Stomach (tissue), 9 donors: Measurements from ENCODE around the gene C17orf50. TPM values are rescaled to one million over a fixed set of nuclear protein-coding genes. Genes with fewer than 3 reads are reported as not detected.

Source experiments
- DNase-seq, 2 donors: peaks; one replicate each; pipeline versions ENCODE4 v3.0.0 to v3.0.0-alpha.2; 2013 to 2019
- H3K27ac ChIP-seq, 5 donors: fragments of 200-600 bp in 4 of 5; sonication (generic) in 4 of 5; one replicate each; pipeline ENCODE4 v1.5.1; 2013 to 2019; ENCODE audit warnings: mild to moderate bottlenecking in 1 of 5, moderate library complexity in 1 of 5
- H3K27me3 ChIP-seq, 3 donors: fragments of 200-600 bp; sonication (generic); one replicate each; pipeline ENCODE4 v1.5.1; 2017 to 2019; ENCODE audit warnings: mixed run types in 1 of 3
- H3K36me3 ChIP-seq, 4 donors: fragments of 200-600 bp; sonication (generic); 1 replicate in 3 of 4; 2 replicates in 1 of 4; pipeline ENCODE4 v1.5.1; 2016 to 2019
- H3K4me1 ChIP-seq, 4 donors: fragments of 200-600 bp; sonication (generic); one replicate each; pipeline ENCODE4 v1.5.1; 2016 to 2019
- H3K4me3 ChIP-seq, 4 donors: fragments of 200-600 bp; sonication (generic) in 3 of 4; one replicate each; pipeline ENCODE4 v1.5.1; 2016 to 2019; ENCODE audit warnings: mild to moderate bottlenecking in 1 of 4
- H3K9me3 ChIP-seq, 4 donors: fragments of 200-600 bp; sonication (generic); one replicate each; pipeline ENCODE4 v1.5.1; 2016 to 2019
- CTCF ChIP-seq, 7 experiments: fragments of 450-650 bp in 4 of 7; fragments of 200-600 bp in 3 of 7; sonication (generic) in 3 of 7; IDR thresholded peaks; one replicate each; pipeline ENCODE4 v1.5.1; 2016 to 2019; ENCODE audit warnings: antibody characterized with exemption in 7 of 7, control low read depth in 2 of 7, mild to moderate bottlenecking in 1 of 7
- EP300 ChIP-seq: sonication (generic); formaldehyde crosslinking; IDR thresholded peaks from one replicate; pipeline ENCODE4 v1.6.1; 2017; ENCODE audit warnings: antibody characterized with exemption
- POLR2A ChIP-seq, 4 donors: fragments of 450-650 bp; IDR thresholded peaks; one replicate each; pipeline ENCODE4 v1.6.1; 2016; ENCODE audit warnings: antibody characterized with exemption in 4 of 4, control low read depth in 2 of 4, mild to moderate bottlenecking in 1 of 4, moderate library complexity in 1 of 4
- POLR2AphosphoS5 ChIP-seq, 3 donors: sonication (generic); formaldehyde crosslinking; IDR thresholded peaks; one replicate each; pipeline ENCODE4 v1.6.1; 2016; ENCODE audit warnings: antibody characterized with exemption in 3 of 3
- WGBS, 5 donors: extraction: QIAGEN DNeasy Blood & Tissue Kit in 3 of 5; methylation state at CpG; one replicate each; pipeline versions ENCODE4 v1.1.5 to v1.1.7; 2013 to 2018; 5-methylcytosine and 5-hydroxymethylcytosine counted together
- intact Hi-C: fragments of 100-400 bp; cut with DNase I; formaldehyde crosslinking; loops from one replicate; pipeline ENCODE4 v1.15.1; 2023; ENCODE audit warnings: low total_unique reads
- polyA plus RNA-seq, 3 donors: library from polyadenylated mRNA; stranded (reverse); fragments of 200-250 nt; gene quantifications; one replicate each; pipeline ENCODE4 v1.2.3, GENCODE V29; 2013
- total RNA-seq, 5 donors: library from RNA; depleted of rRNA; stranded (reverse); fragments of >200 nt; gene quantifications; one replicate each; pipeline versions ENCODE4 v1.1.0 to v1.2.3, GENCODE V29; 2014 to 2016
- donor health status: healthy with polysubstance abuse.
- donor health status: Bipolar disorder and iron deficiency.
- donor health status: healthy.

C17orf50 gene
- total and polyA plus RNA-seq, 8 donors = not detected

GRCh38 chr17:35726953-35727460, 33.7 kb upstream of the C17orf50 start:
- H3K36me3 ChIP-seq = peaks cover 21 to 62% (median 59%) of the 10 kb centered on the region in 4 donors
- no peaks in the 10 kb centered on the region for H3K9me3 ChIP-seq
- H3K27ac ChIP-seq = peak overlapping the region in 2 of 5 donors; percentile 9 to 25
- no peak overlapping the region for H3K4me3 ChIP-seq
- H3K27me3 ChIP-seq = peaks cover 0 to 7% (median 0%) of the 10 kb centered on the region in 3 donors
- H3K4me1 ChIP-seq = peaks cover 8 to 32% (median 21%) of the 10 kb centered on the region in 4 donors
- intact Hi-C loops = no loop called here
- WGBS, 5 donors = 82 to 87% (median 84%) methylated on average over 5 of the region's 5 CpGs
- no peak for TF ChIP-seq POLR2AphosphoS5 (IDR thresholded peaks at IDR 0.05)
- TF ChIP-seq CTCF (IDR thresholded peaks at IDR 0.05) = no peak
- no peak for TF ChIP-seq EP300
- TF ChIP-seq POLR2A (IDR thresholded peaks at IDR 0.05) = no peak
- no peak for DNase-seq

DNA sequence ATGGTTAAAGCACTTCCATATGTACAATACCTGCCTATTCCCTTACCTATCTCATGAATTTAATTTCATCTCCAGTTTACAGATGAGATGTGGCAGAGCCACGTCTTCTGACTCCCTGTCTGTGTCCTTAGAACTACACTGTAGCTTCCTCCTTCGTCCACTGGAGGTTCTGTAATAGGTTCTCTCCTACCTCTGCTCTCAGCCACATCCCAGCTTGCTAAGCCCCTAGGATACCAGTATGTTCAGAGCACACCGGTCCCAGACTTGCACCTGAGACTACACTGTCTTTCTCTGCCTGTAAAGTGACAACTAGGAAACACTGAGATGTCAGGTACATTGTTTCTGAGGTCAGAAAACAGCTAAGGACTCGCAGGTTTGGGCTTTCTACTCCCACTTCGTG, 33.1 kb upstream of the C17orf50 start:
- H3K27me3 ChIP-seq = peaks cover 0 to 13% (median 0%) of the 10 kb centered on the region in 3 donors
- H3K36me3 ChIP-seq = peaks cover 21 to 56% (median 53%) of the 10 kb centered on the region in 4 donors
- H3K27ac ChIP-seq = no peak overlapping the region
- H3K9me3 ChIP-seq = no peaks in the 10 kb centered on the region
- TF ChIP-seq EP300 (no peak), POLR2A (IDR thresholded peaks at IDR 0.05) (no peak), CTCF (IDR thresholded peaks at IDR 0.05) (no peak), POLR2AphosphoS5 (IDR thresholded peaks at IDR 0.05) (no peak)
- 86 to 93% (median 89%) methylated on average over 5 of the region's 5 CpGs for WGBS, 5 donors
- intact Hi-C loops = no loop called here
- no peak overlapping the region for H3K4me3 ChIP-seq
- H3K4me1 ChIP-seq = peaks cover 8 to 39% (median 27%) of the 10 kb centered on the region in 4 donors
- no peak for DNase-seq

GRCh38 chr17:35728551-35728950, 32.1 kb upstream of the C17orf50 start:
- Histone ChIP-seq H3K36me3 (peaks cover 17 to 47% (median 44%) of the 10 kb centered on the region in 4 donors), H3K27me3 (peaks cover 0 to 14% (median 0%) of the 10 kb centered on the region in 3 donors), H3K9me3 (no peaks in the 10 kb centered on the region), H3K4me3 (no peak overlapping the region), H3K27ac (no peak overlapping the region), H3K4me1 (peaks cover 8 to 39% (median 28%) of the 10 kb centered on the region in 4 donors)
- intact Hi-C loops = no loop called here
- TF ChIP-seq POLR2A (IDR thresholded peaks at IDR 0.05) (no peak), POLR2AphosphoS5 (IDR thresholded peaks at IDR 0.05) (no peak), EP300 (no peak), CTCF (IDR thresholded peaks at IDR 0.05) (no peak)
- no peak for DNase-seq
- 90 to 94% (median 91%) methylated on average over 3 of the region's 3 CpGs for WGBS, 5 donors

DNA sequence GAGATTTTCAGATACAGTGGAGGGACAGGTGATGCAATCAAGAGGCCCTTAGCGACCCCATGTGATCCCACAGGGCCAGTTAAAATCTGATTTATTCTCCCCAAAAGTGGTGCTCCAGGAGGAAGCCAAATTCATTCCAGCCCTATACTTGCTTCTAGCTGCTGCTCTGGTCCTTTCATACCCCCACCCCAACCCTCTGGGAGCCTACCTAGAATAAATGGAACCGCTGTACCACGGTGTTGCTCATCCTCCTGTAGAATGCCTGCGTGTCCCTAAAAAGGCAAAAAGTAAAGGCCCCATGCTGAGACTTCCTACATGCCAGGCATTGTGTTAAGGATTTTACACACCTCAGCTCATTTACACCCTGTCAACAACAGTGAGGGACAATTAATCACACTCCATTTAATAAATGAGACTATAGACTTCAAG, 31.3 kb upstream of the C17orf50 start:
- 72 to 84% (median 82%) methylated on average over 4 of the region's 4 CpGs for WGBS, 5 donors
- DNase-seq = no peak
- TF ChIP-seq EP300 (no peak), POLR2AphosphoS5 (IDR thresholded peaks at IDR 0.05) (no peak), POLR2A (IDR thresholded peaks at IDR 0.05) (no peak), CTCF (IDR thresholded peaks at IDR 0.05) (no peak)
- intact Hi-C loops = no loop called here
- Histone ChIP-seq H3K27me3 (peaks cover 0 to 14% (median 0%) of the 10 kb centered on the region in 3 donors), H3K4me3 (no peak overlapping the region), H3K36me3 (peaks cover 9 to 38% (median 36%) of the 10 kb centered on the region in 4 donors), H3K4me1 (peaks cover 8 to 39% (median 28%) of the 10 kb centered on the region in 4 donors), H3K27ac (no peak overlapping the region), H3K9me3 (no peaks in the 10 kb centered on the region)
